Small intestine (tissue), 7 donors: ENCODE data around the gene ETV4. TPM values are rescaled to one million over a fixed set of nuclear protein-coding genes. Genes with fewer than 3 reads are reported as not detected.

Experiments
- DNase-seq, 2 donors: peaks; one replicate each; pipeline versions ENCODE4 v3.0.0 to v3.0.0-alpha.2; 2013
- FAIRE-seq: peaks from 2 replicates; lab custom pipeline; 2012; peaks lifted over from hg19 to GRCh38; lab: Jason Lieb, UNC
- H3K27ac ChIP-seq, 3 donors: one replicate each; pipeline ENCODE4 v1.5.1; 2013; ENCODE audit warnings: low read length in 2 of 3, mild to moderate bottlenecking in 2 of 3, control low read depth in 1 of 3, inconsistent platforms in 1 of 3, low read depth in 1 of 3, moderate library complexity in 1 of 3
- H3K27me3 ChIP-seq, 3 donors: one replicate each; pipeline ENCODE4 v1.6.1; 2013; ENCODE audit warnings: low read length in 3 of 3, inconsistent platforms in 1 of 3; ENCODE audit not compliant: control insufficient read depth in 3 of 3, insufficient read depth in 3 of 3
- H3K36me3 ChIP-seq, 3 donors: one replicate each; pipeline ENCODE4 v1.6.1; 2013; ENCODE audit warnings: low read length in 3 of 3, inconsistent platforms in 1 of 3, low read depth in 1 of 3, mild to moderate bottlenecking in 1 of 3, moderate library complexity in 1 of 3; ENCODE audit not compliant: control insufficient read depth in 3 of 3, insufficient read depth in 2 of 3
- H3K4me1 ChIP-seq, 3 donors: one replicate each; pipeline ENCODE4 v1.6.1; 2013; ENCODE audit warnings: low read length in 2 of 3, inconsistent platforms in 1 of 3, low read depth in 1 of 3, mild to moderate bottlenecking in 1 of 3, moderate library complexity in 1 of 3; ENCODE audit not compliant: control insufficient read depth in 3 of 3, insufficient read depth in 2 of 3
- H3K4me3 ChIP-seq, 3 donors: one replicate each; pipeline ENCODE4 v1.5.1; 2013; ENCODE audit warnings: low read length in 3 of 3, control low read depth in 1 of 3, inconsistent platforms in 1 of 3, low read depth in 1 of 3, mild to moderate bottlenecking in 1 of 3, moderate library complexity in 1 of 3
- H3K9me3 ChIP-seq, 2 donors: one replicate each; pipeline ENCODE4 v1.6.1; 2013; ENCODE audit warnings: low read depth in 1 of 2, low read length in 1 of 2; ENCODE audit not compliant: control insufficient read depth in 2 of 2, insufficient read depth in 1 of 2
- WGBS, 3 donors: extraction: QIAGEN DNeasy Blood & Tissue Kit; methylation state at CpG; one replicate each; pipeline ENCODE4 v1.1.7; 2013; 5-methylcytosine and 5-hydroxymethylcytosine counted together
- polyA plus RNA-seq, 4 donors: library from polyadenylated mRNA; stranded (reverse) in 3 of 4; unstranded in 1 of 4; fragments of 200-250 nt in 3 of 4; fragments of 120-200 nt in 1 of 4; gene quantifications; one replicate each; pipeline versions ENCODE4 v1.2.1 to v1.2.3, GENCODE V29; 2013
- donor health status: healthy with polysubstance abuse.
- donor health status: control.
- donor health status: control.
- donor health status: Bipolar disorder and iron deficiency.
- donor health status: healthy.

ETV4 gene
- polyA plus RNA-seq, 4 donors = 1.3 to 16.4 (median 4.5) TPM

GRCh38 chr17:43584666-43585102, 38.5 kb upstream of the ETV4 start:
- Histone ChIP-seq H3K27ac (peak overlapping the region in 1 of 3 donors; percentile 64), H3K36me3 (no peaks in the 10 kb centered on the region), H3K9me3 (no peaks in the 10 kb centered on the region), H3K4me3 (no peak overlapping the region), H3K4me1 (peaks cover 3 to 59% (median 6%) of the 10 kb centered on the region in 3 donors), H3K27me3 (no peaks in the 10 kb centered on the region)
- WGBS, 3 donors = 20 to 62% (median 42%) methylated on average over 6 of the region's 6 CpGs
- no peak for FAIRE-seq
- DNase-seq = peak; percentile 81 to 84

- Histone ChIP-seq H3K4me3 (no peak overlapping the region), H3K9me3 (no peaks in the 10 kb centered on the region), H3K36me3 (no peaks in the 10 kb centered on the region), H3K27me3 (no peaks in the 10 kb centered on the region), H3K4me1 (peaks cover 3 to 66% (median 6%) of the 10 kb centered on the region in 3 donors), H3K27ac (no peak overlapping the region)
- 83 to 90% (median 89%) methylated on average over 7 of the region's 7 CpGs for WGBS, 3 donors
- DNase-seq (peak in 1 of 2 donors; percentile 1), FAIRE-seq (no peak)
Observed at GRCh38 chr17:43583332-43583731, 37.2 kb upstream of the ETV4 start.

- Histone ChIP-seq H3K27me3 (no peaks in the 10 kb centered on the region), H3K4me1 (peaks cover 3 to 73% (median 6%) of the 10 kb centered on the region in 3 donors), H3K9me3 (no peaks in the 10 kb centered on the region), H3K36me3 (no peaks in the 10 kb centered on the region), H3K4me3 (no peak overlapping the region), H3K27ac (peak overlapping the region in 1 of 3 donors; percentile 37)
- DNase-seq (peak; percentile 63 to 84), FAIRE-seq (no peak)
- WGBS, 3 donors = 2 to 45% (median 24%) methylated on average over 4 of the region's 4 CpGs
Observed at GRCh38 chr17:43581613-43582012, 35.5 kb upstream of the ETV4 start.

GRCh38 chr17:43581130-43581529, 35.0 kb upstream of the ETV4 start:
- H3K27ac ChIP-seq = peak overlapping the region in 1 of 3 donors; percentile 37
- 57 to 66% (median 61%) methylated on average over 4 of the region's 4 CpGs for WGBS, 3 donors
- no peak for DNase-seq
- no peaks in the 10 kb centered on the region for H3K9me3 ChIP-seq
- peaks cover 3 to 76% (median 6%) of the 10 kb centered on the region in 3 donors for H3K4me1 ChIP-seq
- no peaks in the 10 kb centered on the region for H3K36me3 ChIP-seq
- H3K4me3 ChIP-seq = no peak overlapping the region
- FAIRE-seq = no peak
- H3K27me3 ChIP-seq = no peaks in the 10 kb centered on the region

GRCh38 chr17:43579566-43580140, 33.5 kb upstream of the ETV4 start:
- Histone ChIP-seq H3K27me3 (no peaks in the 10 kb centered on the region), H3K4me3 (no peak overlapping the region), H3K4me1 (peaks cover 3 to 78% (median 8%) of the 10 kb centered on the region in 3 donors), H3K9me3 (no peaks in the 10 kb centered on the region), H3K27ac (peak overlapping the region in 1 of 3 donors; percentile 59), H3K36me3 (no peaks in the 10 kb centered on the region)
- FAIRE-seq (no peak), DNase-seq (peak; percentile 30 to 60)
- 58 to 71% (median 59%) methylated on average over 9 of the region's 9 CpGs for WGBS, 3 donors

GRCh38 chr17:43578699-43579565, 32.8 kb upstream of the ETV4 start:
- Histone ChIP-seq H3K4me1 (peaks cover 3 to 78% (median 8%) of the 10 kb centered on the region in 3 donors), H3K27me3 (no peaks in the 10 kb centered on the region), H3K27ac (peak overlapping the region in 2 of 3 donors; percentile 11 to 59), H3K9me3 (no peaks in the 10 kb centered on the region), H3K4me3 (no peak overlapping the region), H3K36me3 (no peaks in the 10 kb centered on the region)
- DNase-seq (peak; percentile 18 to 85), FAIRE-seq (no peak)
- WGBS, 3 donors = 16 to 29% (median 20%) methylated on average over 13 of the region's 13 CpGs

GRCh38 chr17:43578404-43578698, 32.2 kb upstream of the ETV4 start:
- FAIRE-seq = no peak
- Histone ChIP-seq H3K4me1 (peaks cover under 1 to 76% (median 8%) of the 10 kb centered on the region in 3 donors), H3K9me3 (no peaks in the 10 kb centered on the region), H3K27ac (peak overlapping the region in 2 of 3 donors; percentile 11 to 59), H3K27me3 (no peaks in the 10 kb centered on the region), H3K4me3 (no peak overlapping the region), H3K36me3 (no peaks in the 10 kb centered on the region)
- no peak for DNase-seq
- 50 to 81% (median 76%) methylated on average over 1 of the region's 1 CpG for WGBS, 3 donors

- WGBS, 3 donors = 79 to 86% (median 86%) methylated on average over 14 of the region's 14 CpGs
- H3K9me3 ChIP-seq = no peaks in the 10 kb centered on the region
- DNase-seq = no peak
- no peak overlapping the region for H3K4me3 ChIP-seq
- H3K36me3 ChIP-seq = no peaks in the 10 kb centered on the region
- H3K4me1 ChIP-seq = peaks cover 0 to 77% (median 7%) of the 10 kb centered on the region in 3 donors
- no peak for FAIRE-seq
- H3K27me3 ChIP-seq = no peaks in the 10 kb centered on the region
- peak overlapping the region in 1 of 3 donors; percentile 59 for H3K27ac ChIP-seq
Observed at GRCh38 chr17:43577664-43578403, 31.7 kb upstream of the ETV4 start.
